ENCODE results near the gene VAMP1.
A peak's percentile ranks its signal among the peaks of the same experiment; 100 is the strongest.
"Not testable (repeated sequence)": the region's sequence is repeated elsewhere in the genome, so short reads cannot be mapped to it uniquely, and the experiment has no call there.

Gene VAMP1

DNA sequence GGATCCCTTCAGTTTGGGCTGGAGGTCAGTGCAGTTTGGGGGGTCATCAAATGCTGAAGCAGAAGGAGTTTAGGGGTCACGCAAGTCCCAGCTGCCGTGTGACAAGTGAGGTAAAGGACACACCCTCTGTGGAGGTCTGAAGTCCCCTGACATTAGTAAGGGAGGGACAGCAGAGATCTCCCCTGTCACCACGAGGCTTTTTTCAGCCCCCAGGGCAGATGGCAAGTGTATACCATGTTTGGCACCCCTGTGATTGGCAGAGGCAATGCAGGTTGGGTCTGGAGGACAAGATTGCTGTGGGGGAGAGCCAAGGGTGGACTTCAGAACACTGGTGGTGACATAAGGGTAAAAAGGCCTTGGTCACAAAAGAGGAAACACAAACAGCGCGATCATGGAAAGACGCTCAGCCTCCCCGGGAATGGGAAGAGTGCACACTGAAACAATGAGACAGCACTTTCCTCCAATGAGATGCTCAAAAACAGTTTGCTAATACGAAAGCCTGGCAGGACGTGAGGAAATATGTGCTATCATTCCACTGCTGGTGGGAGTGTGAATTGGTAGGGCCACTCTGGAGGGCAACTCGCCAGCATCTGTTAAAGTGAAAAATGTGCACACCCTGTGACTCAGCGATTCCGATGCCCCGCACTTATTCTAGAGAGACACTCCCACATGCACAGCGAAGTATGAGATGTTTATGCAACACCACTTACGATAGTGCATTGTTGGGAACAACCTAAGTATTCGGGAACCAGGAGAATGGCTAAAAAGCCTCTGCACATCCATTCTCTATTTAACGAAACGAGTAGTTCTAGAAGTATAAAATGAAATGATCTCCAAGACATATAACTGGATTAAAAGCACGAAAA lies 40.1 kb downstream of the VAMP1 start:
- peak overlapping the region; percentile 93 for H3K27ac ChIP-seq (ENCODE audit: low read length)
- H3K36me3 ChIP-seq (ENCODE audit: control insufficient read depth in 1 of 2, insufficient read depth in 2 of 2, low read length in 2 of 2), result no peaks in the 10 kb centered on the region
- H3K4me1 ChIP-seq (ENCODE audit: control insufficient read depth in 1 of 2, insufficient read depth in 2 of 2, low read length in 2 of 2), result peaks cover 4% of the 10 kb centered on the region in 2 donors
- H3K4me3 ChIP-seq (ENCODE audit: low read depth in 1 of 2, low read length in 2 of 2), result peak overlapping the region; percentile 22 to 44
- no peaks in the 10 kb centered on the region for H3K9me3 ChIP-seq (ENCODE audit: control insufficient read depth in 1 of 2, low read length in 2 of 2)
- no peaks in the 10 kb centered on the region for H3K27me3 ChIP-seq (ENCODE audit: low read depth, low read length)

DNA sequence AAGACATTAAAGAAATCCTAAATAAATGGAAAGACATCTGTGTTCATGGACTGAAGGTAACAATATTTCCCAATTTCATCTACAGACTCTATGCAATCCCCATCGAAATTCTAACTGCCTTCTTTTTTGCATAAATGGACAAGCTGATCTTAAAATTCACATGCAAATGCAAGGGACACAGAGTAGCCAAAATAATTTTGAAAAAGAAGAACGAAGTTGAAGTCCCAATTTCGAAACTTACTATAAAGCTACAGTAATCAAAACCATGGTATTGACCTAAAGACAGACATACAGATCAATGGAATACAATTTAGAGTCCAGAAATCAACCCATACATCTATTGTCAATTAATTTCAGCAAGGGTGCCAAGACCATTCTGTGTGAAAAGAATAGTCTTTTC lies 42.2 kb downstream of the VAMP1 start:
- Histone ChIP-seq H3K27me3 (ENCODE audit: low read depth, low read length) (no peaks in the 10 kb centered on the region), H3K4me1 (ENCODE audit: control insufficient read depth in 1 of 2, insufficient read depth in 2 of 2, low read length in 2 of 2) (peaks cover 4 to 10% of the 10 kb centered on the region in 2 donors), H3K27ac (ENCODE audit: low read length) (no peak overlapping the region), H3K36me3 (ENCODE audit: control insufficient read depth in 1 of 2, insufficient read depth in 2 of 2, low read length in 2 of 2) (no peaks in the 10 kb centered on the region), H3K9me3 (ENCODE audit: control insufficient read depth in 1 of 2, low read length in 2 of 2) (no peaks in the 10 kb centered on the region), H3K4me3 (ENCODE audit: low read depth in 1 of 2, low read length in 2 of 2) (no peak overlapping the region)

DNA sequence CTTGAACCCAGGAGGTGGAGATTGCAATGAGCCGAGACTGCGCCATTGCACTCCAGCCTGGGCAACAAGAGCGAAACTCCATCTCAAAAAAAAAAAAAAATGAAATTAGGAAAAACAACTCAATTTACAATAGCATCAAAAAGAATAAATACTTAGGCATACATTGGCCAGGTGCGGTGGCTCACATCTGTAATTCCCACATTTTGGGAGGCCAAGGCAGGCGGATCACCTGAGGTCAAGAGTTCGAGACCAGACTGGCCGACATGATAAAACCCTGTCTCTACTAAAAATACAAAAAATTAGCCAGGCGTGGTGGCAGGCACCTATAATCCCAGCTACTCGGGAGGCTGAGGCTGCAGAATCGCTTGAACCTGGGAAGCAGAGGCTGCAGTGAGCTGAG lies 42.7 kb downstream of the VAMP1 start:
- H3K27ac ChIP-seq (ENCODE audit: low read length); H3K4me3 ChIP-seq (ENCODE audit: low read depth in 1 of 2, low read length in 2 of 2); H3K4me1 ChIP-seq (ENCODE audit: control insufficient read depth in 1 of 2, insufficient read depth in 2 of 2, low read length in 2 of 2): not testable (repeated sequence)

DNA sequence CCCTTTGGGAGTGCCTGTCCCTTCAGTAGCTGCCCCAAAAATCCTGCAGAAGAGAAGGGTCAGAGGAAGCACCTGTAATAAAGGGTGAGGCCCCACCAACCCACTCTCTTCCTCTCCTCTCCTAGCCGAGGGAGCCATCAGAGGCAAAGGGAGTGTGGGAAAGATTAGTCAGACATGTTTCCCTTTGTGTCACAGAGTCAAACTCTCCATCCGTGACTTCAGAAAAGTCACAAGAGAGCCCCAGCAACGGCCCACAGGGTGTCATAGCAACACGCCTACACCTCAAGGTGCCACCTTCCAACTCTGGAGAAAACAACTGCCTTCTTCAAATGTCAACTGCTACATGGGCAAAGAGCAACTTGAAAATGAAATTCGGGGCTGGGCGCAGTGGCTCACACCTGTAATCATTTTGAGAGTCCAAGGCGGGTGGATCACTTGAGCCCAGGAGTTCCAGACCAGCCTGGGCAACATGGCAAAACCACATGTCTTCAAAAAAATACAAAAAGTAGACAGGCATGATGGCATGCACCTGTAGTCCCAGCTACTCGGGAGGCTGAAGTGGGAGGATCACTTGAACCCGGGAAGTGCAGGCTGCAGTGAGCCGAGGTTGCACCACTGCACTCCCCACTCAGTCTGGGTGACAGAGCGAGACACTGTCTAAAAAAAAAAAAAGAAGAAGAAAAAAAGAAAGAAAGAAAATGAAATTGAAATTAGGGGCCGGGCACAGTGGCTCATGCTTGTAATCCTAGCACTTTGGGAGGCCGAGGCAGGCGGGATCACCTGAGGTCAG lies 43.4 kb downstream of the VAMP1 start:
- H3K27ac ChIP-seq (ENCODE audit: low read length), result peak overlapping the region; percentile 16
- H3K4me3 ChIP-seq (ENCODE audit: low read depth in 1 of 2, low read length in 2 of 2), result no peak overlapping the region
- no peaks in the 10 kb centered on the region for H3K9me3 ChIP-seq (ENCODE audit: control insufficient read depth in 1 of 2, low read length in 2 of 2)
- no peaks in the 10 kb centered on the region for H3K36me3 ChIP-seq (ENCODE audit: control insufficient read depth in 1 of 2, insufficient read depth in 2 of 2, low read length in 2 of 2)
- peaks cover 4 to 10% of the 10 kb centered on the region in 2 donors for H3K4me1 ChIP-seq (ENCODE audit: control insufficient read depth in 1 of 2, insufficient read depth in 2 of 2, low read length in 2 of 2)
- no peaks in the 10 kb centered on the region for H3K27me3 ChIP-seq (ENCODE audit: low read depth, low read length)

More for the DNA sequence above, 42.7 kb downstream of the VAMP1 start:
- not testable (repeated sequence) for H3K9me3 ChIP-seq (ENCODE audit: control insufficient read depth in 1 of 2, low read length in 2 of 2); H3K36me3 ChIP-seq (ENCODE audit: control insufficient read depth in 1 of 2, insufficient read depth in 2 of 2, low read length in 2 of 2); H3K27me3 ChIP-seq (ENCODE audit: low read depth, low read length)

DNA sequence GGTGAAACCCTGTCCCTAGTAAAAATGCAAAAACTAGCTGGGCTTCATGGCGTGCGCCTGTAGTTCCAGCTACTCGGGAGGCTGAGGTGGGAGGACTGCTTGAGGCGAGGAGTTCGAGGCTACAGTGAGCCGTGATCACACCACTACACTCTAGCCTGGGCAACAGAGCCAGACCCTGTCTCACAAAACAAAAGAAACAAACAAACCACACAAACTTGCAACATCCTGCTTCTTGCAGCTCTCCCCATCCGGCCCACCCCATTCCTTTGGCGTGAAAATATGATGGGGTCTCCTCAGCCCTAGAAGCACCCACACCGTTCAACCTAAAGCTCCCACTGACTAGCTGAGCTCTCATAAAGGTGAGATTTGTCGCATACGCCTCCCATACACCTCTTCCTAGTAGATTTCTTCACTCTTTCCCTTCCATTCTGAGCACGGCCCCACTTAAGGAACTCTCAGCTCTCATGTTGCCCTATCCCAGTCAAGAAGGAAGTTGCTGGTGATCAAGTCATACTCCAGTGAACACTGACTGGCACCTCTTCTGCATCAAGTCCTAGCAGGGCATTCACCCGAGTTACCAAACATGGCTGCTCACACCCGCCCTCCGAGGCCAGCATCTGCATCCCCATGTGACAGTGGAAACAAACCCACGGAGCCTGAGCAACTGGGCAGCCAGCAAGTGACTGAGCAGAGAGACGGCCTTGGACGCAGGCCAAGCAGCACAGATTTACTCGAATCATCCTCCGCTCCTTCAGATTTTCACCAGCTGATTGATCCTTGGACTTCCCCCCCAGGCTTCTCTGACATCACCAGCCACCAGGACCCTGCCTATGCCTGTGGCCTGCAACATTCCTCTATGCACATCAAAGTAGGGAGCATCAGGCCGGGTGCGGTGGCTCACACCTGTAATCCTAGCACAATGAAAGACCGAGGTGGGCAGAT lies 44.6 kb downstream of the VAMP1 start:
- Histone ChIP-seq H3K9me3 (ENCODE audit: control insufficient read depth in 1 of 2, low read length in 2 of 2) (no peaks in the 10 kb centered on the region), H3K27ac (ENCODE audit: low read length) (no peak overlapping the region), H3K36me3 (ENCODE audit: control insufficient read depth in 1 of 2, insufficient read depth in 2 of 2, low read length in 2 of 2) (no peaks in the 10 kb centered on the region)

DNA sequence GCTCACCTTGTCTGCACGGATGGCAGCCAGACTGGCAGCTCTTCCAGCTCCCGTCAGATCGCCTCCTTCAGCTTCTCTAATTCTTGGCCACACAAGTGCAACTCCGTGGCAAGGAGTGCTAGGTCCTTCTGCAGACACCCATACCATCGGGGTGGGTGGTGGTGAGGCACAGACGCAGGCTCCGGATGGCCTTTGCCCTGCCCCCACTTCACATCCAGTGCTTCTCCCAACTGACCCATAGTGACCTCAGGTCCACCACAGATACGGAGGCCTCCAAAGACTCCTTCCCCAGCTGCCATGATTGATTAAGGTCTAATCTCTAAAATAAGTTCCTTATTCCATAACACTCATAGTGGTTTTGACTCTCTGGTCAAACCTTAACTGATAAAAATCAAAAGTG lies 45.6 kb downstream of the VAMP1 start:
- no peaks in the 10 kb centered on the region for H3K9me3 ChIP-seq (ENCODE audit: control insufficient read depth in 1 of 2, low read length in 2 of 2)
- H3K4me3 ChIP-seq (ENCODE audit: low read depth in 1 of 2, low read length in 2 of 2), result no peak overlapping the region
- H3K36me3 ChIP-seq (ENCODE audit: control insufficient read depth in 1 of 2, insufficient read depth in 2 of 2, low read length in 2 of 2), result no peaks in the 10 kb centered on the region
- H3K27me3 ChIP-seq (ENCODE audit: low read depth, low read length), result no peaks in the 10 kb centered on the region
- H3K27ac ChIP-seq (ENCODE audit: low read length), result no peak overlapping the region
- H3K4me1 ChIP-seq (ENCODE audit: control insufficient read depth in 1 of 2, insufficient read depth in 2 of 2, low read length in 2 of 2), result peaks cover 0 to 11% of the 10 kb centered on the region in 2 donors

More for the DNA sequence above, 44.6 kb downstream of the VAMP1 start:
- Histone ChIP-seq H3K4me3 (ENCODE audit: low read depth in 1 of 2, low read length in 2 of 2) (no peak overlapping the region), H3K27me3 (ENCODE audit: low read depth, low read length) (no peaks in the 10 kb centered on the region), H3K4me1 (ENCODE audit: control insufficient read depth in 1 of 2, insufficient read depth in 2 of 2, low read length in 2 of 2) (peaks cover 4 to 8% of the 10 kb centered on the region in 2 donors)

DNA sequence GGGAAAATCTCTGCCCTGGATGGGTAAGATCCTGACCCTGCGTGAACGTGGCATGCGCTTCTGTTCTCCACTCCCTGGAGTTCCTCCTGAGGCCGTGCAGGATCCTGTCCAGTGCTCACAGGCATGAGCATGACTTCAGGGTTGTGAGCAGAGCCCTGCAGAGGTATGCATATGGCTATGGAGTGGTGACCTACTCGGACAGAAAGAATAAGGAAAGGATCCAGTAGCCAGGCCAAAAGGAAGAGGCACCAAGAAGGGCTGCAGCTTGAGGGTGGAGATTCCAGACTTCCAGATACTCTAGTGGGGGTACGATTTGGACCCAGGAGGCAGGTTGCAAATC lies 46.5 kb downstream of the VAMP1 start:
- Histone ChIP-seq H3K36me3 (ENCODE audit: control insufficient read depth in 1 of 2, insufficient read depth in 2 of 2, low read length in 2 of 2) (no peaks in the 10 kb centered on the region), H3K4me1 (ENCODE audit: control insufficient read depth in 1 of 2, insufficient read depth in 2 of 2, low read length in 2 of 2) (peaks cover 0 to 11% of the 10 kb centered on the region in 2 donors), H3K4me3 (ENCODE audit: low read depth in 1 of 2, low read length in 2 of 2) (no peak overlapping the region), H3K27ac (ENCODE audit: low read length) (no peak overlapping the region), H3K9me3 (ENCODE audit: control insufficient read depth in 1 of 2, low read length in 2 of 2) (no peaks in the 10 kb centered on the region), H3K27me3 (ENCODE audit: low read depth, low read length) (no peaks in the 10 kb centered on the region)

DNA sequence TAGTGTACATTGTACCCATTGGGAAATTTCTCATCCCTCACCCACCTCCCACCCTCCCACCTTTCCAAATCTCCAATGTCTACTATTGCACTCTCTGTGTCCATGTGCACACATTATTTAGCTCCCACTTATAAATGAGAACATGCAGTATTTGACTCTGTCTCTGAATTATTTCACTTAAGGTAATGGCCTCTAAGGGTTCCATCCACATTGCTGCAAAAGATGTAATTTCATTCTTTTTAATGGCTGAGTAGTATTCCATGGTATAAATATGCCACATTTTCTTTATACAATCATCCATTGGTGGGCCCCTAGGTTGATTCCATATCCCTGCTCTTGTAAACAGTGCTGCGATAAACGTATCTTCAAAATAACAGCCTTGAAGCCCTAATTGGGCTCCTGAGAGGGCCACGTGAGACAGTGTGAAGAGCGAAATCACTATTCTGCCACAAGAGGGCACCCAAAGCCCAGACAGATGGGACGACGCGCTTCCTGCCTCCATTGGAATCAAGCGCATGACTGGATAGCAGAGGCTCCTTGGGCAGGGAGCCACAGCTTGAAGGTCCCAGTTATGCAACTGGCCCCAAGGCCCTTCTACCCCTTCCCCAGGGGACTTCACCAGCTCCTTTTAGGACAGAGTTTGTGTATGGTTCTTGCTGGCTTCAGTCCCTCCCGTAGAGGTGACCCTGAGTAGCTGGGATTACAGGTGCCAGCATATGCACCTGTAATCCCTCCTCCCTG lies 47.0 kb downstream of the VAMP1 start:
- no peak overlapping the region for H3K27ac ChIP-seq (ENCODE audit: low read length)
- H3K27me3 ChIP-seq (ENCODE audit: low read depth, low read length), result no peaks in the 10 kb centered on the region
- H3K9me3 ChIP-seq (ENCODE audit: control insufficient read depth in 1 of 2, low read length in 2 of 2), result no peaks in the 10 kb centered on the region
- H3K4me3 ChIP-seq (ENCODE audit: low read depth in 1 of 2, low read length in 2 of 2), result no peak overlapping the region
- H3K4me1 ChIP-seq (ENCODE audit: control insufficient read depth in 1 of 2, insufficient read depth in 2 of 2, low read length in 2 of 2), result peaks cover 0 to 11% of the 10 kb centered on the region in 2 donors
- no peaks in the 10 kb centered on the region for H3K36me3 ChIP-seq (ENCODE audit: control insufficient read depth in 1 of 2, insufficient read depth in 2 of 2, low read length in 2 of 2)

DNA sequence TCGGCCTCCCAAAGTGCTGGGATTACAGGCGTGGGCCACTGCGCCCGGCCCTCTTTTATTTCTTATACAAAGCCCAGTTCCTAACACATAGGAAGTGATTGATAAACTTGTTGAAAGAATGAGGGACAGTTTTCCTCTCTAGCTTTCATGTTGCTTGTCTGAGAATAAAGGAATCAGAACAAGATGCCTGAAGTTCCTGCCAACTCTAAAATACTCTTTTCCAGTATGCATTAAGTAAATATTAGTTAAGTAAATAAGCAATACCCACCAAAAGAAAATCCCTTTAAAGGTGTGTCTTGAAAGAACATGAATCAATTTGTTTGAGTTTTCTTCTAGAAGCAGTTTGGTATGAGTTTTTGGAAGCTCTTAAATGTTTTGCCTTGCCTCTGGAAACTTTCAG lies 50.1 kb downstream of the VAMP1 start:
- Histone ChIP-seq H3K27ac (ENCODE audit: low read length) (no peak overlapping the region), H3K4me3 (ENCODE audit: low read depth in 1 of 2, low read length in 2 of 2) (no peak overlapping the region), H3K27me3 (ENCODE audit: low read depth, low read length) (no peaks in the 10 kb centered on the region), H3K9me3 (ENCODE audit: control insufficient read depth in 1 of 2, low read length in 2 of 2) (no peaks in the 10 kb centered on the region), H3K36me3 (ENCODE audit: control insufficient read depth in 1 of 2, insufficient read depth in 2 of 2, low read length in 2 of 2) (no peaks in the 10 kb centered on the region), H3K4me1 (ENCODE audit: control insufficient read depth in 1 of 2, insufficient read depth in 2 of 2, low read length in 2 of 2) (peaks cover 0 to 11% of the 10 kb centered on the region in 2 donors)

DNA sequence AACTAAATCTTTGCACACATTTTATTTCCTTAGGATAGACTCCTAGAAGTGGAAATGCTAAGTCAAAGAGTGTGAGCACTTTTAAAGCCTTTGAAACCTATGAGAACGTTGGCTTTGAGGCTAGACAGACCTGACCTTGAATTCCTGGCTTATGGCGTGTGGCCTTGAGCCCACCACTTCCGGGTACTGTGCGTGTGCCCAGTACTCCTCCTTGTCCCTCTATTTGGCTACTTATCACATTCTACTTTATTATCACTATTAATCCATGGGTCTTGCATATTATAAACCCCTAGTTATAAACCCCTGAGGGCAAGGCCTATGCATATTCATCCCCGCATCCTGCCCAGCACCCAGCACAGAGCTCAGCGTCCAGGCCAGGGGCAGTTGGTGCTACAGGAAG lies 51.7 kb downstream of the VAMP1 start:
- Histone ChIP-seq H3K9me3 (ENCODE audit: control insufficient read depth in 1 of 2, low read length in 2 of 2) (no peaks in the 10 kb centered on the region), H3K27ac (ENCODE audit: low read length) (no peak overlapping the region), H3K27me3 (ENCODE audit: low read depth, low read length) (no peaks in the 10 kb centered on the region), H3K4me3 (ENCODE audit: low read depth in 1 of 2, low read length in 2 of 2) (no peak overlapping the region), H3K4me1 (ENCODE audit: control insufficient read depth in 1 of 2, insufficient read depth in 2 of 2, low read length in 2 of 2) (peaks cover 0 to 8% of the 10 kb centered on the region in 2 donors), H3K36me3 (ENCODE audit: control insufficient read depth in 1 of 2, insufficient read depth in 2 of 2, low read length in 2 of 2) (no peaks in the 10 kb centered on the region)
